ENCODE results near the gene TTYH3. TPM values are rescaled to one million over a fixed set of nuclear protein-coding genes. Genes with fewer than 3 reads are reported as not detected.
A peak's percentile ranks its signal among the peaks of the same experiment; 100 is the strongest.

The TTYH3 gene
- total and polyA plus RNA-seq, 2 of the 8 experiments (the other 6 are each of a cell fraction or from before 2014, with no cell fraction given), result 66.2 to 169 TPM

DNA sequence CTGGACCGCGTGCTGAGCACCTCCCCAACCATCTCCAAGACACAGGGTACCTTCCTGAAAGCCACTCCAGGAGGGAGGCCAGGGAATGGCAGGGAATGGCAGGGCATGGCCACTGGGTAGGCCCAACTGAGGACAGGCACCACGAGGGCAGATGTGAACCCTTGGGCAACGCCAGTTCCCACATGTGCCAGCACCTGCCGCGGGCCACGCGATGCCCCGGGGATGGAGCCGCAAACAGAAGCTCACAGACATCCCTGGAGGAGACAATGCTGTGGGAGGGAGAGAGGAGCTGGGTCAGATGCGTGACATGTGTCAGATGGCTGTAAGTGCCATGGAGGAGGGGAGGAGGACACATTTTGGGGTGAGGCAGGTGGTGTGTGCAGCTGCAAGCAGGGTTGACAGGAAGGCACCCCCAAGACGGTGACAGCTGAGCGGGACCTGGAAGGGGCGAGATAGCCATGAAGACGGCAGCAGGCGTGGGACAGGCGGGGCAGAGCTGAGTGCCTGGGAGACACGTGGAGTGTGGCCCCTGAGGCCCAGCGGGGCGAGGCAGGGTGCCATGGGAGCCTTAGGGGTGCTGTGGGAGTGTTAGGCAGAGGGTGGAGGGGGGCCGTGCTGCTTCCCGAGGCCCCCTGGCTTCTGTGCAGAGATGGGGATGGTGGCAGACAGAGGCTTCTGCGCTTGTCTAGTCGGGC, 45.3 kb upstream of the TTYH3 start:
- H4K91ac ChIP-seq (replicated peaks; ENCODE audit: insufficient read length, low read length), result no peak overlapping the region
- H3K79me2 ChIP-seq (ENCODE audit: control insufficient read depth in 1 of 2, insufficient read depth in 2 of 2, low read length in 2 of 2), result no peaks in the 10 kb centered on the region
- H3K56ac ChIP-seq (replicated peaks; ENCODE audit: insufficient read length, low read depth, low read length), result no peak overlapping the region
- H3K9ac ChIP-seq (replicated peaks in 1 of 4; ENCODE audit: extremely low read depth in 1 of 4, low read depth in 3 of 4, low read length in 3 of 4), result peak overlapping the region in 1 of 4 experiments; percentile 47; a peak in 1 of 7 replicates
- H2AK5ac ChIP-seq (ENCODE audit: low read depth, low read length), result no peak overlapping the region
- no peak overlapping the region for H3K4me3 ChIP-seq (ENCODE audit: extremely low read depth in 1 of 4, insufficient read depth in 2 of 4, low read depth in 3 of 4, low read length in 4 of 4)
- no peak overlapping the region for H2BK5ac ChIP-seq (ENCODE audit: low read depth, low read length)
- TF ChIP-seq ASH2L (IDR thresholded peaks at IDR 0.05; ENCODE audit: low read length), result no peak
- no peak for TF ChIP-seq KDM1A (IDR thresholded peaks at IDR 0.05; ENCODE audit: borderline replicate concordance, low read length)
- no peak for TF ChIP-seq RXRA (IDR thresholded peaks at IDR 0.05; ENCODE audit: insufficient read depth, low read depth, low read length)
- no peak overlapping the region; the same call in 1 of the 2 replicates for H4K8ac ChIP-seq (ENCODE audit: extremely low read depth, insufficient read depth, low read length)
- no peaks in the 10 kb centered on the region for H3K36me3 ChIP-seq (ENCODE audit: control insufficient read depth in 2 of 4, insufficient read depth in 4 of 4, low read length in 3 of 4)
- no peak overlapping the region for H3K18ac ChIP-seq (ENCODE audit: extremely low read depth, low read length)
- no peaks in the 10 kb centered on the region for H4K20me1 ChIP-seq (replicated peaks in 1 of 2; ENCODE audit: control insufficient read depth in 1 of 2, insufficient read depth in 2 of 2, low read length in 2 of 2)
- no peak overlapping the region for H2AFZ ChIP-seq (ENCODE audit: low read length)
- no peaks in the 10 kb centered on the region for H3K27me3 ChIP-seq (replicated peaks in 1 of 4; ENCODE audit: control insufficient read depth in 3 of 4, extremely low read depth in 1 of 4, insufficient read depth in 3 of 4, low read length in 3 of 4)
- POLR2A ChIA-PET (ENCODE audit: partially characterized antibody), result interaction anchor here (0.6 to 1.5 kb wide), 4 partner anchors 8 to 64 kb away, joined by 3 to 4 read pairs (median 3); no protein-coding TSS in a partner anchor
- H2BK20ac ChIP-seq (ENCODE audit: low read length), result no peak overlapping the region
- no peak overlapping the region for H3K4ac ChIP-seq (replicated peaks; ENCODE audit: insufficient read length, low read depth, low read length)
- DNase-seq (ENCODE audit: low read depth in 1 of 2, low spot score in 2 of 2) (no peak), FAIRE-seq (no peak)
- 92% methylated on average over 18 of the region's 24 CpGs; no CpG with 5 or more reads in 1 of the 2 experiments for WGBS, 2 experiments (ENCODE audit: extremely low coverage in 1 of 2, insufficient coverage in 1 of 2, insufficient read length in 1 of 2, insufficient replicate concordance in 2 of 2, low coverage in 1 of 2, low lambda C conversion rate in 2 of 2, missing lambda C conversion rate in 1 of 2)
- H2BK12ac ChIP-seq (ENCODE audit: low read depth, low read length), result no peak overlapping the region
- no peaks in the 10 kb centered on the region for H3K79me1 ChIP-seq (ENCODE audit: low read depth, low read length)
- H2BK15ac ChIP-seq (ENCODE audit: low read length), result no peak overlapping the region
- CTCF ChIA-PET (ENCODE audit: partially characterized antibody), result interaction anchor here (0.7 to 2.5 kb wide), 18 partner anchors 8 to 135 kb away, joined by 3 to 13 read pairs (median 4); no protein-coding TSS in a partner anchor
- no peak overlapping the region for H4K5ac ChIP-seq (ENCODE audit: insufficient read length, low read depth, low read length)
- H3K14ac ChIP-seq (ENCODE audit: insufficient read length), result no peak overlapping the region
- H3K4me1 ChIP-seq (replicated peaks in 1 of 4; ENCODE audit: control insufficient read depth in 3 of 4, insufficient read depth in 4 of 4, low read length in 3 of 4), result peaks cover 0 to 11% (median 3%) of the 10 kb centered on the region in 4 experiments; a peak in 3 of 7 replicates
- H2BK120ac ChIP-seq (replicated peaks; ENCODE audit: low read depth, low read length), result no peak overlapping the region
- H3K23me2 ChIP-seq (ENCODE audit: low read depth, low read length), result no peaks in the 10 kb centered on the region; the same call in 1 of the 2 replicates
- H3K9me3 ChIP-seq (ENCODE audit: insufficient read depth in 2 of 2, low read depth in 1 of 2, low read length in 1 of 2), result no peaks in the 10 kb centered on the region
- no peak overlapping the region for H3K23ac ChIP-seq (ENCODE audit: insufficient read length)
- H3K4me2 ChIP-seq (ENCODE audit: insufficient read depth in 1 of 2, low read depth in 2 of 2, low read length in 2 of 2), result no peak overlapping the region
- H3K27ac ChIP-seq (ENCODE audit: low read depth, low read length), result no peak overlapping the region; the same call in 1 of the 2 replicates

Data from H1 (cell line).